ENCODE results near the gene ZNF22.

ZNF22 gene

DNA sequence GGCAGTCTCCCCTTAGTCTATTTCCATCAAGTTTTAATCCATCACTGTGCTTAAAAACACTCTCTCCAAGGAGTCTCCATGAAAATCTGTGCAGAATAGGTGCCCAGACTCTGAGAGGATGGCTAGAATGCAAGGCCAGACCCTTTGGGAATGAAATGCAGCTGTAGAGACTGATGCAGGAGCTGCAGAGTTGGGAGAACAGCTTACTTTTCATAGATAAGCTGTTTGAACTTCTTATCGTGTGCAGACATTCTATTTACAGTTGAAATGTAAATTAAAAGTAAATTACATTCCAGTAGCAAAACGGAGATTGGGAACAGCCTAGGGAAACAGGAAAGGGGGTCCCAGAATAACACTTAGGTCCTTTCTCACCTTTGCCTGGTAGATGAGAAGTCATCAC, 14.9 kb downstream of the ZNF22 start:
- no peak for DNase-seq (ENCODE audit: low read depth in 3 of 3)

DNA sequence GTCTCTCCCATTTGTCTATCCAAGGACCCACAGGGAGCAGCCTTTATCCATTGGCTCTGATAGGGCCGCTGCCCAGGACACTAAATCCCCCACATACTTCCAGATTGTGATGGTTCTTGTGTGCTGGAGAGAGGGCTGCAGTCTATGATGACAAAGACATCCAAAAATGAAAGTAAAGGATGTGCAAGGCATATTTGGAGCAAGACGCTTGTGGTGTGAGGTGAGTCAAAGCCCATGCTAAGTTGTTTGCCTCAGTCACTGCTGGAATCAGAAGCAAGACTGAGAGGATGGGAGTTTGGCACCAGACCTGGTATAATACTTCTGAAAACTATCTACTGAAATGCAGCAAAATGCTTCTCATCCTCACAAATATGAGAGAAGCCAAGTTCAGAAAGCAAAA, 22.7 kb downstream of the ZNF22 start:
- DNase-seq (ENCODE audit: low read depth in 3 of 3): no peak

DNA sequence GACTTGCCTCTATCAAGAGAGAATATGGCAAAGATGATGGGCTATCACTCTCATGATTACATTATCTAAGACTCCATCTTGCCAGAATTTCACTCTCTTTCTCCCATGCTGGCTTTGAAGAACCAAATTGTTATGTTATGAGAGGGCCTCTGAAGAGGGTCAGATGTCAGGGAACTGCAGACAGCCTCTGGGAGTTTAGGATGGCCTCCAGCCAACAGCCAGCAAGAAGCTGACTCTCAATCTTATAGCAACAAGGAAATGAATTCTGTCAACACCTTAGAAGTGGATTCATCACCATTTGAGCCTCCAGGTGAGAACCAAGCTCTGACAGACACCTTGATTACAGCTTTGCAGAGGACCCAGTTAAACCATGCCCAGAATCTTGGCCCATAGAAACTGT, 33.6 kb downstream of the ZNF22 start:
- no peak for DNase-seq (ENCODE audit: low read depth in 3 of 3)

DNA sequence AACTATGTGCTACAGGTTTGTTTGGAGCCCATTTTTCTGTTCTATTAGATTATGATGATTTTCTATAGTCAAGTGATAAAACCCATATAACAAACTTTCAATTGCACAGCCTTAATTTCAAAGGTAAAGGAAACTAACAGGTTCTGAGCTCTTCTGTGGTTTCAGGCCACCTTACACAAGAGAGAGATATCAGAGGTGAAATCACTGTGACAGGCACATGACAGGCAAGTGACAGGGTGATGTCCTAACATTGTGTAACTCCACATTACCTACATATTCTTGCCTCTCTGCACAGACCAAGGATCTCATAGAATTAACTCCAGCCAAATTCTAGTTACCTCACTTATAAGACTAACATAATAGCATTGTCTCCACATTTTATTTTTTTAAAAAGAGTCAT, 35.0 kb downstream of the ZNF22 start:
- DNase-seq (ENCODE audit: low read depth in 3 of 3): no peak

DNA sequence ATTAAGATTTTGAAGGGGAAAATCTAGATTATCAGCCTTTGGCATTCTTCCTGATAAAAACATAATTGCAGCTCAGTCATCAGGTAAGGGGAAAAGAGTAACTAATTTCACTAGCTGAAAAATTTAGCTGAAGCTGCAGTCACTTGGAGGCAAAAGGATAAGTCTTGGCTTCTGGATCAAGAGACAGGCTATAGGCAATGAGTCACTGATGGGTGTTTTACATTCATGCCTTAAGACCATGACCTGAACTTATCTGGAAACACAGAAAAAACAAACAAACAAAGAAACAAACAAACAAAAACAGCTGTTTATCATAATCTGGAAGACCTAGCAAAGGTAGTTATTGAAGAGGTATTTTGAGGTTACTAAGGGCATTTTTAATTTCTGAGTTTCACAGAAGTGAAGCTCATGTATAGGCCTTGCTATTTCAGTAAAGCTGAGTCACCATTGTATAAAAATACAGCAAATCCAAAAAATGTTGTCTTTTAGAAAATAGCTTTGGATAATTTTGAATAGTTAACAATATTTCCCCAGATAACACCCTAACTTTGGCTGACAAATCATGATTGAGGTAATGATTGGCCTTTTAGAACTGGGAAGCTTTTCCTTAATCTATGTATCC, 40.3 kb downstream of the ZNF22 start:
- no peak for DNase-seq (ENCODE audit: low read depth in 3 of 3)

DNA sequence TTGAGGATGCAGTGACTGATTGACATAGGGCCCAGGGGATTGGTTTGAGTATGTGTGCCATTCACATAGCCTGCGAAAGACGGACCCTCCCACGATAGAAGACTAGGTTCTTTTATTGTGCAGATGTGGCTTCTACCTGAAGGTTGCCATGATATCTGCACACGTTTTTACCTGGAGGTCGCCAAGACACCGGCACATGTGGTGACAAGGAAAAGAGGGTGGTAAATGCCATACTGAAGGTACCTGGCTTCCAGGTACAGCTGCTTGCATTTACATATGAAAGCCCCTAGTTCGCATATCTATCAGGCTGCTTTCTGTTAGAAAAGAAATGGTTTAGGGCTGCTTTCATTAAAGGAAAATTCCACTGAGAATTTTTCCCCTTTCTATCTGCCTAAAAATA, 43.6 kb downstream of the ZNF22 start:
- DNase-seq (ENCODE audit: low read depth in 3 of 3): no peak

DNA sequence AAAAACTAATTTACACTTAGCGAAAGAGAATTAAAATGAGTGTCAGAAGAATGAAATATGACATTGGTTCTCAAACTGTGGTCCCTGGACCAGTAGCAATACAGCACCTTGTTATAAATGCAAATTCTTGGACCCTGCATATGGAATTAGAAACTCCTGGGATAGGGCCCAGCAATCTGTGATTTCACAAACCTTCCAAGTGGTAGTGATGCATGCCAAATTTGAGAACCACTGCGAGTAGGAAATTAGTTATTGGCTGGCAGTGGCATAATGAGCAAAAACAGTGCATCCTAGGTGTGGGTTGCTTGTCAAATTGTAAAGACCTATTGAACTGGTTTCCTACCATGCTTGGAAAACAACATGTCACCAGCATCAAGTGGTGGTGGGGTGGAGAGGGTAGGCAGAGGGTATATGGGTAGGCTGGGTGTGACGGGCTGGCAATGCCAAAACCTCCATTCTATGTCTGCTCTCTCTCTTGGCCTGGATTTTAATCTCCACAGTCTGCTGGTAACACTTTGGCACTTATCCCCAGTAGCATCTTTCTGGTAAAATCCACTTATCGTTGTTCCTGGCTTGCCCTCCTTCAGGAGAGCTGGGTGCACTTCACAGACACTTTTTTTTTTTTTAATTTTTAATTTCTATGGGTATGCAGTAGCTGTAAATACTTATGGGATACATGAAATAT, 50.0 kb downstream of the ZNF22 start:
- no peak for DNase-seq (ENCODE audit: low read depth in 3 of 3)

DNA sequence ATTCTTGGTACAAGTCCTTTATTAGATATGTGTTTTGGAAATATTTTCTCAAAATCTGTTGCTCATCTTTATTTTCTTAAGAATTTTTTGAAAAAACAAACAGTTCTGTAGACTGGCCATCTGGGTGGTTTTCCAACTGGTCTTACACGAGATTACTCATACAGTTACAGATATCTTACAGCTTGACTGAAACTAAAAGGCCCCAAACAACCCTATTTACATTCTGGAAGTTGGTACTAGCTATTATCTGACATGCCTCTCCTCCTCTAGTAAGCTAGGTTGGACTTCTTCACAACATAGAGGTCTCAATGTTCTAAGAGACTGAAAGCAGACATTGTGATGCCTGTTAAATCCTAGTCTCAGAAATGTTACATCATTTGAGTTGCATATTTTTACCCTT, 52.0 kb downstream of the ZNF22 start:
- no peak for DNase-seq (ENCODE audit: low read depth in 3 of 3)

DNA sequence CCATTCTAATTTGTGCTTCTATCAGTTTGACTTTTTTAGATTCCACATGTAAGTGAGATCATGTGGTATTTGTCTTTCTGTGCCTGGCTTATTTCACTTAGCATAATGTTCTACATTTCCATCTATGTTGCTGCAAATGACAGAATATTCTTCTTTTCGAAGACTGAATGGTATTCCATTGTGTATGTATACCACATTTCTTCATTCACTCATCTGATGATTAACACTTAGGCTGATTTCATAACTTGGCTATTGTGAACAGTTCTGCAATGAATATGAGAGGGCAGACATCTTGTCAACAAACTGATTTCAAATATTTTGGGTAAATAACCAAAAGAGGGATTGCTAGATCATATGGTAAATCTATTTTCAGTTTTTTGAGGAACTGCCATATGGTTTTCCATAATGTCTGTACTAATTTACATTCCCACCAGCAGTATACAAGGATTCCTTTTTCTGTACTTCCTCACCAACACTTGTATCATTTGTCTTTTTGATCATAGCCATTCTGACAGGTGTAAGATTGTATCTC, 52.9 kb downstream of the ZNF22 start:
- no peak for DNase-seq (ENCODE audit: low read depth in 3 of 3)
